Activated CD8-positive, alpha-beta memory T cell treated with anti-CD3 and anti-CD28 coated beads for 4 hours (primary cell): ENCODE results near the gene NOL4L.
"Not testable (repeated sequence)": the region's sequence is repeated elsewhere in the genome, so short reads cannot be mapped to it uniquely, and the experiment has no call there.

ENCODE experiments used
- DNase-seq, 2 donors: peaks; one replicate each; pipeline ENCODE4 v3.0.0-alpha.2; 2020; ENCODE audit warnings: low read depth in 2 of 2

Gene NOL4L

GRCh38 chr20:32596681-32597252 is 11.6 kb upstream of the NOL4L start:
- DNase-seq = no peak

GRCh38 chr20:32595143-32595542 is 10.0 kb upstream of the NOL4L start:
- DNase-seq = no peak

GRCh38 chr20:32594669-32595068 is 9.5 kb upstream of the NOL4L start:
- not testable (repeated sequence) for DNase-seq

- DNase-seq = no peak
These were observed 9.1 kb upstream of the NOL4L start for GRCh38 chr20:32594204-32594603.

GRCh38 chr20:32592616-32593015 is 7.5 kb upstream of the NOL4L start:
- not testable (repeated sequence) for DNase-seq

- no peak for DNase-seq
These were observed 6.9 kb upstream of the NOL4L start for GRCh38 chr20:32592022-32592421.

- no peak for DNase-seq
These were observed 4.6 kb upstream of the NOL4L start for GRCh38 chr20:32589769-32590168.

- DNase-seq = no peak
These were observed 4.1 kb upstream of the NOL4L start for GRCh38 chr20:32589256-32589655.

GRCh38 chr20:32588040-32588439 is 2.9 kb upstream of the NOL4L start:
- no peak for DNase-seq

- no peak for DNase-seq
These were observed 1.2 kb upstream of the NOL4L start for GRCh38 chr20:32586291-32586690.

GRCh38 chr20:32585586-32586127 is 524 bp upstream of the NOL4L start:
- no peak for DNase-seq

GRCh38 chr20:32583581-32584070 is 1.5 kb downstream of the NOL4L start:
- no peak for DNase-seq

- DNase-seq = no peak
These were observed 2.2 kb downstream of the NOL4L start for GRCh38 chr20:32582659-32583580.

- DNase-seq = no peak
These were observed 3.1 kb downstream of the NOL4L start for GRCh38 chr20:32581839-32582658.

- DNase-seq = no peak
These were observed 3.9 kb downstream of the NOL4L start for GRCh38 chr20:32580970-32581838.

- no peak for DNase-seq
These were observed 4.7 kb downstream of the NOL4L start for GRCh38 chr20:32580219-32580969.

GRCh38 chr20:32578840-32579390 is 6.2 kb downstream of the NOL4L start:
- DNase-seq = no peak

GRCh38 chr20:32578062-32578461 is 7.1 kb downstream of the NOL4L start:
- DNase-seq = not testable (repeated sequence)

GRCh38 chr20:32577657-32578056 is 7.5 kb downstream of the NOL4L start:
- no peak for DNase-seq

GRCh38 chr20:32577023-32577422 is 8.1 kb downstream of the NOL4L start:
- DNase-seq = no peak
